Vagina (tissue), 2 donors: ENCODE measurements around the gene SLC2A6. TPM values are rescaled to one million over a fixed set of nuclear protein-coding genes. Genes with fewer than 3 reads are reported as not detected.

ENCODE experiments used
- DNase-seq, 2 donors: peaks; one replicate each; pipeline ENCODE4 v3.0.0-alpha.2; 2017; ENCODE audit errors: extremely low spot score in 2 of 2
- H3K27ac ChIP-seq: fragments of 200-600 bp; sonication (generic); one replicate; pipeline ENCODE4 v1.5.1; 2019
- H3K27me3 ChIP-seq: fragments of 200-600 bp; sonication (generic); one replicate; pipeline ENCODE4 v1.5.1; 2019
- H3K36me3 ChIP-seq, 2 donors: fragments of 200-600 bp; sonication (generic); one replicate each; pipeline ENCODE4 v1.5.1; 2017 to 2019
- H3K4me1 ChIP-seq: fragments of 200-600 bp; sonication (generic); one replicate; pipeline ENCODE4 v1.5.1; 2019
- H3K4me3 ChIP-seq, 2 donors: fragments of 200-600 bp; sonication (generic); 1 replicate in 1 of 2; 2 replicates in 1 of 2; pipeline ENCODE4 v1.5.1; 2016 to 2019
- H3K9me3 ChIP-seq: fragments of 200-600 bp; sonication (generic); one replicate; pipeline ENCODE4 v1.5.1; 2019
- POLR2A ChIP-seq, 2 donors: fragments of 450-650 bp; IDR thresholded peaks; one replicate each; pipeline ENCODE4 v1.6.1; 2017; ENCODE audit warnings: antibody characterized with exemption in 2 of 2, mild to moderate bottlenecking in 2 of 2, moderate library complexity in 2 of 2
- POLR2AphosphoS5 ChIP-seq, 2 donors: sonication (generic); formaldehyde crosslinking; IDR thresholded peaks; one replicate each; pipeline ENCODE4 v1.9.0; 2017; ENCODE audit warnings: antibody characterized with exemption in 2 of 2, mild to moderate bottlenecking in 2 of 2, low read depth in 1 of 2; ENCODE audit not compliant: insufficient read depth in 1 of 2
- intact Hi-C: fragments of 100-400 bp; cut with DNase I; formaldehyde crosslinking; loops from one replicate; pipeline ENCODE4 v1.15.1; 2023
- total RNA-seq: library from RNA; depleted of rRNA; stranded (reverse); fragments of >200 nt; gene quantifications from one replicate; pipeline ENCODE4 v1.2.3, GENCODE V29; 2016
- TF ChIP-seq, protein P1 (sequence below), 3 experiments: fragments of 450-650 bp in 2 of 3; fragments of 200-600 bp in 1 of 3; sonication (generic) in 1 of 3; IDR thresholded peaks; one replicate each; pipeline ENCODE4 v1.5.1; 2017 to 2019; ENCODE audit warnings: antibody characterized with exemption in 3 of 3, mild to moderate bottlenecking in 2 of 3, moderate library complexity in 2 of 3

SLC2A6 gene
- total RNA-seq, 1 donor from 2014 or later = 3.7 TPM

DNA sequence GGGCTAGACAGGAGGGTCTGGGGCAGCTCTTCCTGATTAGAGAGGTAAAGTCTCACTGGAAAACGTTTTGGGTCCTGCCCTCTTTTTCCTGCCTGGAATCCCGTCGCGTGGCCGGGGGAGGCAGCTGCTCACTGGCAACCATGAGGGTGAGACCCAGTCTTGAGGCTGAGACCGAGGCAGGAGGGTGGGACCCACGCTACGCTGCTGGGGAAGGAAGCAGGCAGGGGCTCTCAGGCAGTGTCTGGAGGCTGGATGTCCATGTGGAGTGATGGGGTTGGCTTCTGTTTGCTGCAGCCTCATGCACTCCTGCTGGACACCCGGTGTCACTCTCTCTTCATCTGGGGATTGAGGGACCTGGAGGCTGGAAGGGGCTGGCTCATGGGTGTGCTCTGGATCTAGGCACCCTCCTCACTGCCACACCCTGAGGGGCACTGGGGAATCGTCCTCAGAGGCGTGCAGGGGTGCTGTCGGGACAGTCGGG lies 11.3 kb upstream of the SLC2A6 start:
- Histone ChIP-seq H3K4me3 (no peak overlapping the region), H3K36me3 (no peaks in the 10 kb centered on the region), H3K27me3 (no peaks in the 10 kb centered on the region), H3K9me3 (no peaks in the 10 kb centered on the region), H3K27ac (no peak overlapping the region), H3K4me1 (peaks cover 11% of the 10 kb centered on the region)
- intact Hi-C loops = no loop called here
- DNase-seq = no peak
- no peak for TF ChIP-seq POLR2AphosphoS5 (IDR thresholded peaks at IDR 0.05; ENCODE audit: insufficient read depth in 1 of 2, low read depth in 1 of 2)
- TF ChIP-seq POLR2A (IDR thresholded peaks at IDR 0.05) = no peak
- TF ChIP-seq, protein P1, sequence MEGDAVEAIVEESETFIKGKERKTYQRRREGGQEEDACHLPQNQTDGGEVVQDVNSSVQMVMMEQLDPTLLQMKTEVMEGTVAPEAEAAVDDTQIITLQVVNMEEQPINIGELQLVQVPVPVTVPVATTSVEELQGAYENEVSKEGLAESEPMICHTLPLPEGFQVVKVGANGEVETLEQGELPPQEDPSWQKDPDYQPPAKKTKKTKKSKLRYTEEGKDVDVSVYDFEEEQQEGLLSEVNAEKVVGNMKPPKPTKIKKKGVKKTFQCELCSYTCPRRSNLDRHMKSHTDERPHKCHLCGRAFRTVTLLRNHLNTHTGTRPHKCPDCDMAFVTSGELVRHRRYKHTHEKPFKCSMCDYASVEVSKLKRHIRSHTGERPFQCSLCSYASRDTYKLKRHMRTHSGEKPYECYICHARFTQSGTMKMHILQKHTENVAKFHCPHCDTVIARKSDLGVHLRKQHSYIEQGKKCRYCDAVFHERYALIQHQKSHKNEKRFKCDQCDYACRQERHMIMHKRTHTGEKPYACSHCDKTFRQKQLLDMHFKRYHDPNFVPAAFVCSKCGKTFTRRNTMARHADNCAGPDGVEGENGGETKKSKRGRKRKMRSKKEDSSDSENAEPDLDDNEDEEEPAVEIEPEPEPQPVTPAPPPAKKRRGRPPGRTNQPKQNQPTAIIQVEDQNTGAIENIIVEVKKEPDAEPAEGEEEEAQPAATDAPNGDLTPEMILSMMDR (IDR thresholded peaks at IDR 0.05) = no peak

DNA sequence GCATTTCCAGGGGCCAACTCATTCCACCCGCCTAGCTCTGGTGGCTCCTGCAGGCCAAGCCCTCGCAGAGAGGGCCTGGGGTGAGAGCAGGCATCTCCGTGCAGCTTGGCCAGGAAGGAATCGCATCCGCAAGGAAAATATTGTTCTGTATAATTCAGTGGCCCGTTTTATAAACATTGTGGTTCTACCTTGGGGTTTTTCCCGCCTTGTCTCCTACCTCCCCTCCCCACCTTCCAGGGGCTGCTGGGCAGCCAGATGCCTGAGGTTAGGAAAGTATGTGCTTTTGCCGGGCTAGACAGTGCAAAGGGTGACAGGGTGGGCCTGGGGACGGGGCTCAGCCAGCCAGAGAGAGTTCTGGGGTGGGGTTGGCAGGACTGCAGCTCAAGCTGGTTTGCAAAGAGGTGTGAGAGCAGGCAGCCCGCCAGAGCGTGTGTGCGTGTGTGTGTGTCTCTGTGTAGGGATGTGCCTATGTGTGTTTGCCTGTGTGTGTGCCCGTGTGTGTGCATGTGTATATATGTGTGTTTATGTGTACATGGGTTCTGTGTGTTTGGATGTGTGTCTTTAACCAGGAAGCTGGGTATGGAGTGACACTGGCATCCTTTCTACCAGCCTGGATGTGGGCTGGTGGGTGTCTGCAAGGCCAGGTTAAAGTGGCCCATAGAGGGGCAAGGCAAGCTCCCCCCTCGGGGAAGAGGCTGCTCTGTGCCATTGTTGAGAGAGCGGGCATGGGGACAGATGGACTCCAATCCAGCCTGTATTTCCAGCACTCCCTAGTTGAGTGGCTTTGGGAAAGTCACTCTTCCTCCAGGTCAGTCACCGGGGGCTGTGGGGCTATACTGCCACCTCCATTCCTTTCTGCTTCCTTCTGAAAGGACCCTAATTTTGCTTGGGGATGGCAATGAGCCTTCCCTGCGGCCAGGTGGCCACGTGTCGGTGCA lies 10.6 kb upstream of the SLC2A6 start:
- peaks cover 11% of the 10 kb centered on the region for H3K4me1 ChIP-seq
- TF ChIP-seq POLR2A (IDR thresholded peaks at IDR 0.05) (no peak), POLR2AphosphoS5 (IDR thresholded peaks at IDR 0.05; ENCODE audit: insufficient read depth in 1 of 2, low read depth in 1 of 2) (no peak)
- TF ChIP-seq, protein P1 (IDR thresholded peaks at IDR 0.05) = no peak
- no peaks in the 10 kb centered on the region for H3K36me3 ChIP-seq
- no peak overlapping the region for H3K27ac ChIP-seq
- H3K27me3 ChIP-seq = no peaks in the 10 kb centered on the region
- DNase-seq = no peak
- H3K4me3 ChIP-seq = no peak overlapping the region
- intact Hi-C loops = no loop called here
- no peaks in the 10 kb centered on the region for H3K9me3 ChIP-seq

DNA sequence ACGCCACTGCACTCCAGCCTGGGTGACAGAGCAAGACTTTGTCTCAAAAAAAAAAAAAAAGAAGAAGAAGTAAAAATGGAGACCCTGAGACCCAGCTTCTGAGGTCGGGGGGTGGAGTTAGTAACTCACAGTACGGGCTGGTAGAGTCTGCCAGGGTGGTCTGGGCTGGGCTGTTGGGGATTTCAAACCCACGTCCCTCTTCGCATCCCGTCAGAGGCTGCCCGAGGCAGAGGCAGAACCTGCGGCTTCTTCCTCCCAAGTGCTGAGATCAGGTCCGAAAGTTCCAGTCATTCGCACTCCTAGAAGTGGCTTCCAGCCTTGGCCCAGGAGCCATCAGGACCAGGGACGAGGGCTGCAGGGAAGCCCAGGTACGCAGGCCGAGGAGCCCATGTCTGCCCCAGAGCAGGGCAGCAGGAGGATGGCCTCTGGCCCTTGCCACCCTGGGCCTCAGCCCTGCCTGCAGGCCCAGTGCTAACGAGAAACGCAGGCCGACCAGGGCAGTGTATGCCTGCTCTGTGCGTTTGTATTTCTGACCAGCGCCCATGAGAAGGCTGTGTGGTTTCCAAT lies 9.9 kb upstream of the SLC2A6 start:
- Histone ChIP-seq H3K9me3 (no peaks in the 10 kb centered on the region), H3K4me1 (peaks cover 11% of the 10 kb centered on the region), H3K27me3 (no peaks in the 10 kb centered on the region), H3K27ac (no peak overlapping the region), H3K36me3 (no peaks in the 10 kb centered on the region), H3K4me3 (no peak overlapping the region)
- DNase-seq = no peak
- intact Hi-C loops = no loop called here
- TF ChIP-seq, protein P1 (IDR thresholded peaks at IDR 0.05) = no peak
- TF ChIP-seq POLR2A (IDR thresholded peaks at IDR 0.05) (no peak), POLR2AphosphoS5 (IDR thresholded peaks at IDR 0.05; ENCODE audit: insufficient read depth in 1 of 2, low read depth in 1 of 2) (no peak)

DNA sequence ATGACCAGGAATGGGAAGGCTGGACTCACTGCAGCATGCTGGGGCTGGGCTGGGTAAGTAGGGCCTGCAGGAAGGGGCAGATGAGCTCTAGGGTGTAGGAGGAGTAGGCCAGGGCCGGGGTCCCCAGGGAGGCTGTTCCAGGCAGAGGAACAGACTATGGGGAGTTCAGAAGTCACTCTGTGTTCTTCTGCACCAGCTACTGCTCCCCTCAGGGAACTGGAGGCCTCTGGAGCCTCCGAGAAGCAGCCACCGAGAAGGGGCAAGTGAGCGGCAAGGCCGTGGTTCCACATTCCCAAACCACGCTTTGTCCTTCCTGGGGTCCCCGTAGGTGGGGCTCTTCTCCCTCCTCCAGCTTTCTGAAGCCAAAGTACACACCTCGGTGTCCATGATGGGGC lies 8.4 kb upstream of the SLC2A6 start:
- Histone ChIP-seq H3K27ac (no peak overlapping the region), H3K27me3 (no peaks in the 10 kb centered on the region), H3K4me1 (peaks cover 9% of the 10 kb centered on the region), H3K9me3 (no peaks in the 10 kb centered on the region), H3K4me3 (no peak overlapping the region), H3K36me3 (no peaks in the 10 kb centered on the region)
- DNase-seq = no peak
- intact Hi-C loops = loop anchor here (2.0 kb wide), 1 partner anchor 299 kb away; no protein-coding TSS in a partner anchor
- TF ChIP-seq POLR2A (IDR thresholded peaks at IDR 0.05) (no peak), POLR2AphosphoS5 (IDR thresholded peaks at IDR 0.05; ENCODE audit: insufficient read depth in 1 of 2, low read depth in 1 of 2) (no peak)
- TF ChIP-seq, protein P1 (IDR thresholded peaks at IDR 0.05) = no peak
